HPDE6-E6E7 (cell line): ENCODE data around the gene LRFN2.

Experiments used
- DNase-seq: peaks from one replicate; pipeline ENCODE4 v3.0.0; 2011; ENCODE audit warnings: missing footprints; ENCODE audit errors: extremely low spot score

The LRFN2 gene

DNA sequence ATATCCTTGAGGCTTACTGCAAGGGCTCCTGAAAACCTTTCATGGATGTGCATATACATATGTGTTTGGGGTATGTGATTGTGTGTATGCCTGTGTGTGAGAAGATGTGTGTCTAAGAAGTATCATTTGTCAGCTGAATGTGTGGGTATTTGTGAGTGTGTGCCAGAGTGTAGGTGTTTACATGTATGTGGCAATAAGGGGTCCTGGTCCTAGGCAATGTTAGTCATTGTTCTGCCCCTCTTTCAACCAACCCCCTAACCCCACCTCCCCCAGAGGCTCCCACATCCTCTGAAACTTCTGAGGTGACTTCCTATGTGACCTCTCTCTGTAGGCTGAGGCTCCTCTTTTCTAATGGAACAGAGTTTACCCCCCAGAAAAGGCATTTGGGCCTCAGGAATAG, 186.4 kb downstream of the LRFN2 start:
- DNase-seq = no peak

DNA sequence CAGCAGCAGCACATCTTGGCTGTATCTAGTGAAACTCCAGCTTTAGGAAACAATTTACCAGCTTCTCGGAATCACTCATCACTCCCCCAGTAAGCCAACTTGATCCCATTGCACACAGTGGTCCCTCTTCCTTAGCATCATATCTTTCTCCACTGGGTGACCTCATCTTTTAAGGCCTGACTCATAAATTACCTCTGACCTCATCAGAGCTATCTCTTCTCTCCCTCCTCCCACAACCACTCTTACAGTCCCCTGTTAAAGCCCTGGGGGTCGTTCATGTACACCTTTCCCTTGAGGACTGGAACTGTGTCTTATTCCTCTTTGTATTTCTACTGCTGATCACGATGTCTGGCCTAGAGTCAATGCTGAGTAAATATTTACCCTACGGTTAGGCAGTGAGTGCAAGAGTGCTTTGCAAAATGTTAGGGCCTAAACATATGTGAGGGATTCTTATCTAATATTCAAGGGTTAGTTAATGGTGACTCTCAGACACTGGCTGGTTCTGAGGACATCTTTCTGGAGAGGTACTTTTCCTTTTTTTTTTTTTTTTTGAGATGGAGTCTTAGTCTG, 187.2 kb downstream of the LRFN2 start:
- no peak for DNase-seq

DNA sequence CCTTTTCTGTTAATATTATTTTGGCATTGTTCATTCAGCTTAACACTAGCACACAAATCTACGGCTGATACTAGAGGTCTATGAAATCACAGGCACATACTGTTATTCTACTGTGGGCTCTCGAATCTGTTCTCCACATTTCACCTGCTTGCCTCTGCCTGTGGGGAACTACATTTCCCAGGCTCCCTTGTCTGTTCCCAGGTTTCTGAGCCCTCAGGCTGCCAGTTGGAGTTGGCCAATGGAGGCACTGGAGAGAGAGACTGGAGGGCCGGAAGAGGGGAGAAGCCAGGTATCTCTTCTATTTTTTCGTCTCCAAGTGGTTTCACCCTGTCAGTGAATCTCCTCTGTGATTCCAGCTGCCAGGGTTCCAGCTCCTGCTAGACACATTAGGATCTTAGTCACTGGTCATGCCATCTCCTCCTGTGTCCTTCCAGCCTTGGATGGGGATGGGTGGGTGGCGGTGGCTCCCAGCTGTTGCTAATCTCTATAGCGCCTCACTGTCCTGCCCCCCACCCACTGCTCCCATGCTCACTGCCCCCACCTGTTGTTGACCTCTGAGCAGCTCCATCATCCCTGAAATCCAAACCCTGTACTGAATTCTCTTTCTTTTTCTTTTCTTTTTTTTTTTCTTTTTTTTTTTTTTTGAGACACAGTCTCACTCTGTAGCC, 188.2 kb downstream of the LRFN2 start:
- no peak for DNase-seq

DNA sequence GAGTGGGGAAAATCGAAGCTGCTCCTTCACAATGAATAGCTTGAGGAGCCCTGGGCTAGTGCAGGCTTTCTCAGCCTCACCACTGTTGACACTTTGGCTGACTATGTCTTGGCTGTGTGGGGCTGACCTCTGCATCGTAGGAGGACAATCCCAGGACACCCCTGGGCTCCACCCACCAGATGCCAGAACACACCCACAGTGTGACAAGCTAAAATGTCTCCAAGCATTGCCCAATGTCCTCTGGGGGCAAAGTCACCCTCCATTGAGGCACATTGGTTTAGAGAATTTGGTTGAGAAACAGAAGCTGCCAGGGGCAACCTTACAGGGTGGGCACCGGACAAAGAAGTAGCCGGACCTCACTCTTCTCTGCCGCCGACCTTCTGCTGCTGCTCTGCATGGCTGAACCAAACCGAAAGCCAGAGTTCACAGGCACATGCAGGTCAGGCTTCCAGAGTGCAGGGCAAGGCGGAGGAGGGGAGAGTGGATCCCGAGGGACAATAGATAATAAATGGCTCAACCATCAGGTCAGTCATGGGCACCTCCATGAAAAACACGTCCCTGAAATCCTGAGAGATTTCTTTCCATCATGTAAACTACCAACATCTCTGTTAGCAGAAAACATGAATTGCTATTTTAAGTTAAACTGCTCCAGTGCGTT, 189.0 kb downstream of the LRFN2 start:
- no peak for DNase-seq

DNA sequence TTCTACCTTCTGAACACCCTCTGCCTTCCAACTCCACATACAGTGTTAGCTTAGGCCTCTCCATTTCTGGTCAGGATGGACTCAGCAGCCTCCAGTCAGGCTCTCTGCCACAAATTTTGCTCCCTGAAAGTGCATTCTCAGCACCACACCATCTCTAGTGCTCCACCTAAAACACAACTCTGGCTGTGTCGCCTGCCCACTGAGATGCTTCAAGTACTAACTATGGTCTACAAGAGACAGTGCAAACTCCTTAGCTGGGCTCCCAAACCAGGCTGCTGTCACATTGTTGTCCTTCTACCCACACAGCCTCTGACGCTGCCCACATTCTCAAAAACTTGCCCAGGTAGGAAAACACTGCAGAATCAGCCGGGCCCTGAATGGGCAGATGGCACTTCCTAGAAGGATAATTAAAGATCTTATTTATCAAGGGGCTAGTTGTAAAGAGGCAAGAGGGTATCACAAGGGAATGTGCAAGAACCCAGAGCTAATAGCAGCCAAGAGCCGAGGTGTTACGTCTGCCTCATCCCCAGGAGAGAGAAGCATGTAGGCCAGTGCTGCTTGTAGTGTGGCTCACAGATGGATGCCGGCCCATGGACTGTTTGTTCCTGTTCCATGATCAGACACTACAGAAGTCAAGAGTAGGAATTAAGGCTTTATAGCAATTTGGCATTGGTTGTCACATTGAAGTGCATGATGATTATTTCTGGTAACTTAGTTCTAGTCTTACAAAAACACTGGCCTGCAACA, 189.7 kb downstream of the LRFN2 start:
- no peak for DNase-seq

DNA sequence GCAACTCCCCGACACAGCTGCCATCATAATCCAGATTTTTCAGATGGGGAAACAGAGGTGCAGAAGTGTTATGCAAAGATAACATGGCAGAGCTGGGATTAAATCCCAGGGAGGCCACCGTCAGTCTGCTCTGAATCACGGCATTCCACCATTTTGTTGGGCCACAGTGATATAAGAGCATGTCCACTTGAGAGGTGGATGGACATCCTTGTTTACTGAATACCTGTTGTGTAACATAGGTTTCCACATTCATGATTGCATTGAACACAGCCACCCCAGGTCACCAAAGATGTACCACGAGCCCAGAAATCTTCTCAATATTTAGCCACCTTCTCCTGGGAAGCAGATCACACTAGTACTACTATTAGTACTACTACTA, 191.5 kb downstream of the LRFN2 start:
- no peak for DNase-seq

DNA sequence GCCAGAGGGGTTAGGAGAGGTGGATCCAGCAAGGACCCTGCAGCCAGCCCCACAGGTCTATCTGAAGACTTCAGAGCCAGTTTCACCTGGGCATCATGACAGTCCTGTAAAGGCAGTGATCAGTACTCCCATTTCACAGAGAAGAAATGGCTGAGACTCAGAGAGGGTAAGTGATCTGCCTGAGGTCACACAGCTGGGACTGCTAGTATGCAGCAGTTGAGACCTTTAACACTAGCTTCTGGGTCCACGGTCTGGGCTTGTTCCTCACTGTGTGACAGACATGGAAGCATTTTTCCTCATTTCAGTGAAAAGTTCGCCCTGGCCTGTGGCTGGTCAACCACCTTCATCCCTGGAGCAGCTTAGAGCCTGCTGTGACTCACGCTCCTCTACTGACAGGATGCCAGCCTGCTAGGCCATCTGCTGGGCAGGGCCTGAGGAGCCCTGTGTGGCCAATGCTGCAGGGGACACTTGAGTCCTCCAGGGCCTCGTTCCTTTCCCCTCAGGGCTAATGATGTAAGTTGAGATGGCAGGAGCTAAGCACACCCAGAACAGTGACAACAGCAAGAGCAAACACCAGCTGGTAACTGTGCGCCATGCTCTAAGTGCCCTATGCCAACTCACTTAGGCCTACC, 192.0 kb downstream of the LRFN2 start:
- DNase-seq = no peak

DNA sequence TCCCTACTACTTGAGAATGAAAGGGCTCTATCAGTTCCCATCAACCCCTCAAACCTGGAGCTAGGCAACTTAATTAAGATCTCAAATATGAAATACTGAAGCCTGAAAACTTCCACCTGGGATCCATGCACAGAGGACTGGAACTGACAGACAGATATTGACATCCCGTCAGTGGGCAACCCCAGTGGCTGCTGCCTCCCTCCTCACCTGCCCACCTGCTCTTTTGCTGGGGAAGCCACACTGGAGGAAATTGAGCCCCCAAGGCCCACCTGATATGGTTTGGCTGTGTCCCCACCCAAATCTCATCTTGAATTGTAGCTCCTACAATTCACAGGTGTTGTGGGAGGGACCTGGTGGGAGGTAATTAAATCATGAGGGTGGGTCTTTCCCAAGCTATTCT, 192.8 kb downstream of the LRFN2 start:
- DNase-seq = no peak

DNA sequence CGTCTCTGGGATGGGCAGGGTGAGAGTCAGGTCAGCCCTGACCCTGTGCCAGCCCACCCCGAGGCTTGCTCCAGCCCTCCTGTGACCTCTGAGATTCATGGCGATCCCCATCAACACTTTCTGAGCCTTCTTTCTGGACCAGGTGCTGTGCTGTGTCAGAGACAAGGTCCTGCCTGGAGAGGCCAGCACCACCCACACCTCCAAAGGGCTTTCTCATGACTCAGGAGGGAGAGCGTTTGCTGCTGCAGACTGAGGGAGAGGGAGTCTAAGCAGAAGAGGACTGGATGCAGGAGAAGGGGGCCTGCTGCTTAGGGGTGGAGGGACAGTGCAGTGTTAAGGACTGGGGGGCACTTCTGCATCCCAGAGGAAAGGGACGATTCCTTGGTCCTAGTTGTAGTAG, 193.5 kb downstream of the LRFN2 start:
- DNase-seq = no peak

DNA sequence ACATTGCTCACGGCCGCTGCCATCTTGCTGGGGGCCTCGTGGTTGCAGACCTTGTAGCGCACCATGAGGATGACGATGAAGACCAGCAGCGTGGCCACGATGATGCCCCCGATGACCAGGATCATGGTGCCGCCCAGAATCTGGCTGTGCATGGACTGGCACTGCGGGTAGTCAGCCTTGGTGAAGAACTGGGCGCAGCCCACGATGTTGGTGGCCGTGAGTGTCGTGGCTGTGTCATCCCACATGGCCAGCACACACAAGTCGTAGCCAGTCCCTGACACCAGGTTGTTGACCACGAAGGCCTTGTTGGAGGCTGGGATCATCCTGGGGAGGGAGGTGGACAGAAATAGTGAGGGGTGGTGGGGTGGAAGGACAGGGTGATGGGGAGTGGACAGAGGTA, 194.6 kb downstream of the LRFN2 start:
- DNase-seq = no peak

DNA sequence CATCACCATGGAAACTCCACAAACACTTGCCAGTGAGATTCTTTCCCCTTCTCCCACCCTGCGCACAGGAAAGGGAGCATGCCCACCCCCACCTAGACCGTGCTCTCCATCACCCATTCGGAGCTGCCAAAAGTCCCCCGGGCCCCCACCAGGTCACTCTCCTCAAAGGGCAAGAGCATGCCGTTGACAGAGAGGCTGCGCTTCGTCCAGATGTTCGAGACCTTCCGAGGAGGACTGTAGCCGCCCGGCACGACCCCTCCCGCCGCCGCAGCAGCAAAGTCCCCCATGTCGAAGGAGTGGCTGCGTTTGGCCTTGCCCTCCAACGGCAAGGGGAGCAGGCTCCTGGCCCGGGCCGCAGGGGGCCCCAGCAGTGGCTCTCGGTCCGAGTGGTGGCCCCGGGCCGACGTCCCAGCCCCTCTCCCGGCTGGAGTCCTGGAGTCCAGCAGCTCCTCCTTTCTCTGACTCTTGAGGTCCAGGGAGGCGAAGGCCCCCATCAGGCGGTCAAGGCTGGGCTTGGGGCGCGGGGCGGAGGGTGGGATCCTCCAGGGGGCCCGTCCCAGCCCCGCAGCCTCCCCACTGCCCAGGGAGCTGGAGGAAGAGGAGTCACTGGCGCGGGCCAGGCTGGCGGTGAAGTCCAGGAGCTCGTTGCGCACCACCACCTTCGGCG, 195.2 kb downstream of the LRFN2 start:
- no peak for DNase-seq

DNA sequence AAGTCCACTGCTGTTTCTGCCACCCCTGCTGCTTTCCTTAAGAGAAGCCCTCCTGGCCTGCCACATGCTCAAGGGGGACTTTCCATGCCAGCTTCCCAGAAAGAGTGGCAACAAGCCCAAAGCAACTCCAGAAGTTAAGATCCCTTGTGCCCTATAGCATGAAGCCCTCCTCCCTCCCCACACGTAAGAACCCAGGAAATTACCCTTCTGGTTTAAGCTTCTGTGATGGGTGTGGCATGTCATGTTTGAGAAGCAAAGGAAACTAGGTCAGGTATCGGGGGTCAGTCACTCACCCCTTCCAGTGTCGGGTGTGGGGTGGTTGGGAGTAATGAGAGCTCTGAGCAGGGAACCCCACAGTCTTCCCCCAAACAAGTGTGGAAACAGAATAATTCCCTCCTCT, 196.1 kb downstream of the LRFN2 start:
- DNase-seq = no peak

DNA sequence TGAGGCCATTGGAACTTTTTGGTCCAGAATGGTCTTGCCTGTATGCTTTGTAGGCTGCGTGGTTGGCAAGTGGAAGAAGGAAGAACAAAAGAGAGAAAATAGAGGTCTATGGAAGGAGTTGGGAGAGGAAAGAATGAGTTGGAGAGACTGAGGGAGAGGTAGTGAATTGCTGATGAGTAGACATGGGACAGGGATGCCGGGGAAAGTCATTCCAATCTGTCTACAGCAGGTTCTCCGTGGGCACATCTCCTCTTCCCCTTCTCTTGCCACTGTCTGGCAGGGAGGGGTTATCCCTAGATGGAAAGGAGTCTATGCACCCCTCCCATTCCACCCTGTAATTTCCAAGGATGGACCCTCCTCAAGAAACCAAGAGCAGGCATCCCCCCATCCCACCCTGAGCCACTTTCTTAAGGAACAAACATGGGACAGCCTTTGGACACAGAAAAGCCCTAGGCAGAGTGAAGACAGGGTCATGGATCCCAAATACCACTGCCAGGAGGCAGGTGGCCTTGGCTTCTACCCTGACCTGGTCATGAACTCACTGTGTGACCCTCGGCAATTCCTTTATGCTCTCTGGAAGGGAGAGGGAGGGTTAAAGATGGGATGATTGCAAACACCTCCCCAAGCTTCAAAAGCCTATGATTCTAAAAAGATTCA, 196.9 kb downstream of the LRFN2 start:
- DNase-seq = no peak

DNA sequence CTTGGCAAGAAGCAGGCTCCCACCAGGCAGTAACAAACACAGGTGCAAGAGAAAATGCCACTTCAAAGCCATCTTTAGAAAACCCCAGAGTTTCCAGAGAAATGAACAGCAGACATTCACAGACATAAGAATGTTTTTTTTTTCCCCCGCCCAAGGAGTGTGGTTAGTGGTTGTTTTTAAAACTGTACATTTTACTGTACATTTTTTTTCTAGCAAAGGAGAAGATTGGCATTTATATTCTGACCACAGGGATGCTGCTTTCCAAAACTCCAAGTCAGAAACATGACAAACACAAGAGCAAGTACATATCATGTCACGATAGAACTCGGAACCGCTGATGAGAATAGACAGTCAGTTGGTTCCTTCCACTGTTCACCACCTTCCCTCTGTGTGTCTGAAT, 197.9 kb downstream of the LRFN2 start:
- DNase-seq = no peak

DNA sequence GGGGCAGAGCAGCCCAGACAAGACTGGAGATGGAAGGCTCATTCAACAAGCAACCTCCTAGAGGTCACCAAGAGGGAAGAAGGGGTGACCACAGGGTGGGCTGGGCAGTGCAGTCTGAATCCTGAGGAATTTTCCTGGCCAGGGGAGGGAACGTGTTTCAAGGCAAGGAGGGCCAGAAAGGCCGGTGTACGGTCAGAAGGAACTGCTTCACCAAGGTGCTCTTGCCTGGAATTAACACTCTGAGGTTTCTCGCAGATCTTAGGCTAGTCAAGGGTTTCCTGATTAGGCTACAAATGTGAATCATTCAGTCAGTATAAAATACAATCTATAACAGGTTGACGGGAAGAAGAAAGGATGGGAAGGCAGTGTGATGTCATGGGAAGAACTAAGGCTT, 199.3 kb downstream of the LRFN2 start:
- no peak for DNase-seq

DNA sequence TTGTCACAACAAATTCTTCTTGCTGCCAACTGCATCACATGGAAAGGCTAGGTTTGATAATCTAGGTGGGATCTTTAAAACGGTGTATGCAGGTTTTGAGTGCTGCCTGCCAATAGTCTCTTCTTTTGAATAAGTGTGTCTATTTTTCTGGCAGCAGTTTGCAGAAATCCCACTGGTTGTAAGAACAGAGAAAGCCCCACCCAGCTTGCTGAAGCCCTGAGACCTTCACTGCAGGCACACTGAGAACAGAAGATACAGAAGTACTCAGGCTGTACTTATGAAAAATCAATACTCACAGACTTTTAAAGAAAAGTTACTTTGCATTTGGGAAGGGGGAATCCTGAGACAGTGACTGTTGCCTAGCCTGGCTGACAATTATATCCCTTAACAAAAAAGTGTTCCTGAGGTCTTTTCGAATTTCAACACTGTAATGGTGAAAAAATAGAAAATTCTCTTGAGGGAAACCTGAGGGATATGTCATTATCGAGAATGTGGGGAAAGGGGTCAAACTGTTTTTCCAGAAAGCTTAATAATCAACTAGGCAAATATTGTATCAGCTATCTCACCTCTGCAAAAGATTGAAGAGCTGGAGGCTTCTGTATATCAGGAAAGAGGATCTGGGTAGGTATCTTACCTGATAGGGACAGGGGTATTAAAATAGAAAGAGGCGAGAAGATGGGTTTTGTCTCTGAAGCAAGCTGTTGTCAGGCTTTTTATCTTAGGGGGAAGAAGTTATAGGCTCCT, 199.9 kb downstream of the LRFN2 start:
- DNase-seq = no peak

DNA sequence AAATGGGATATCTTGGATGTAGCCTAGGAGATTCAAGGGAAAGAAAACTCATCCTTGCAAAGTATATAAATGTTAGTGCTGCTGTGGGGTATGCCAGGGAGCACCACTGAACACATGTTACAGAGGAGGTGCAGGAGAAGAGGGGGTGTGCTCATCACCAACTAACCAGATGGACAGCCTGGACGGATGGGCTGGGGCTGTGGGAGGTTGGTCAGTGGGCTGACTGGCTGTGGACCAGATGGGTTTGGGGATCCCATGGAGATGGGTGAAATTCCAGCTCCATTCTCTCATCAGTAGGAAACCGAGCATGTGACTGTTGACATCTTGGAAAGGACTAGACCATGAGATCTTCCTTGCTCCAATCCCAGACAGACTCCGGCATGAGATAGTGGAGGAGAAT, 201.0 kb downstream of the LRFN2 start:
- DNase-seq = no peak

DNA sequence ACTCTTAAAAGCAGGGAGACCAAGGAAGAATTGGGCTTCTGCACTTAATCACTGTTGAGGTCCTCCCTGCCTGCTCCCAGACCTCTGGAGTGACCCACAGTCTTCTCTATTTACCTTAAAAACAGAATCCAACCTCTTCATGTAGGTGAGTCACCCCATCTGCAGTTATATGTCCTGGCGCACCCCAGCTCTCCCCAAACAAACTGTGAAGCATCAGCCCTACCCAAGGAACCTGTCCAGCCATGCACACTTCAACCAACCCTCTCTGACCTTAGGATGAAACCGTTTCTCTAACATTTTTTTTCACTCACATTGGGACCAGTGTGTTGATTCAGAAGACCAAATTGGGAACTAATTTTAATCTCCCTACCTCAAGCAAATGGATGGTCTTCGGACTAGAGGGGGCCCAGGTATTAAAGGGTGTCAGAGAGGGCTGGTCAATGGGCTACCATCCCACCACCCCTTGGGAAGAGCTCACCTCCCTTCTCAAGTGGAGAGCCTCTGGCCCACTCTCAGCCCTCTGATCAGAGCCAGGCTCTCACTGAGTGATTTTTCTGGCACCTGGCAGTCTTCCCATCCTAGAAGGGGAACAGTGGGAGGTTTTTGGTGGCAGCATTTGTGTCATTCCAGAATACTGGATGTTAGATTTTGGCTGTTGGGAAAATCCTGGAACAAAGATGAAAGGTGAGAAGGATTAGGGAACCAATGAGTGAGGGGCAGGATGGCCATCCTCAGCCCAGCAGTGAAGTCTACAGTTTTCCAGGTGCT, 203.6 kb downstream of the LRFN2 start:
- DNase-seq = no peak

DNA sequence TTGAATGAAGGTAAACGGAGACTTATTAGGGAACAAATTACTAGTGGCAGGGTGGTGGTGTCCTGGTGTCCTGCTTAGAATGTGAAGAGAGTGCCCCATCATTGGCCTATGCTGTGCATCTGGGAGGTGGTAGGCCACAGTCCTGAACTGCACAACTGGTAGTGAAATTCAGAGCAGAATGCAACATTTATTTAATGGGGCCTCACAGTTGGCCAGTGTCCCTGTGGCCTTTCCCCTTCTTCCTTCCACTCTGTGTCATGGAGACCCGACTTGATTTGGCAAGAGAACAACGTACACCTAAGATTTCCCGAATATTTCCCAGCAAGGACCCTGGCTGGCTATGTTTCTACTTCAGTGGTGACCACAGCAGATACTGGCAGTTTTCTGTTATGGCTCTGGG, 206.9 kb downstream of the LRFN2 start:
- no peak for DNase-seq

DNA sequence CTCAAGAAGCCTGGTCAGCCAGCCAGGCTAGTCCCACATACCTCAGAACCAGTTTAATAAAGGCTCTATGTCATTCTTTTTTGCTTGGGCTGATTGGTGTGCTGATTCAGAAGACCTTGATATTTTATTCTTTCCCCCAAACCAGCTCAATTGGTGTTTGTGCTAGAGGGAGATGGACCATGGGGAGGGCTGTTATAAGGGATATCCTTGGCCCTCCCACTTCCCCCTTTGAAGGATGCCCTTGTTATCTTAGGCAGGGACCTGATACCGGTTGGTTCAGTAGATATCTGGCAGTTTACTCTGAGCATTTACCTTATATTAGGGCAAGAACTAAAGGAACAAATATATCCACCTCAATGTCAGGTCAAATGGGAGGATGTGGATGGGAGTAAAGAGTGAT, 207.4 kb downstream of the LRFN2 start:
- no peak for DNase-seq
